Stimulated activated effector memory CD8-positive, alpha-beta T cell treated with anti-CD3 and anti-CD28 coated beads, Interleukin-12 subunit alpha, Interleukin-12 subunit beta, amount 100 ng/mL, for 72 hours (primary cell): ENCODE results near the gene HDAC6.
A peak's percentile ranks its signal among the peaks of the same experiment; 100 is the strongest.

Experiments used
- ATAC-seq: fragments of 150-1000 bp; cut with Tn5 transposase; 2 replicates; pipeline ENCODE4 v1.10.0; 2021
- DNase-seq, 2 donors: peaks; one replicate each; pipeline ENCODE4 v3.0.0; 2021 to 2022; ENCODE audit warnings: low spot score in 2 of 2
- H3K27ac Mint-ChIP-seq: one replicate; pipeline ENCODE4 v1.8.0; 2022; ENCODE audit warnings: mild to moderate bottlenecking, mixed read lengths
- H3K36me3 Mint-ChIP-seq: one replicate; pipeline ENCODE4 v1.8.0; 2022; ENCODE audit warnings: mild to moderate bottlenecking, mixed read lengths
- H3K4me1 Mint-ChIP-seq: one replicate; pipeline ENCODE4 v1.8.0; 2022; ENCODE audit warnings: mixed read lengths
- H3K4me3 Mint-ChIP-seq: one replicate; pipeline ENCODE4 v1.8.0; 2022; ENCODE audit warnings: mild to moderate bottlenecking, mixed read lengths
- H3K9me3 Mint-ChIP-seq: one replicate; pipeline ENCODE4 v1.8.0; 2022; ENCODE audit warnings: mixed read lengths

The HDAC6 gene

DNA sequence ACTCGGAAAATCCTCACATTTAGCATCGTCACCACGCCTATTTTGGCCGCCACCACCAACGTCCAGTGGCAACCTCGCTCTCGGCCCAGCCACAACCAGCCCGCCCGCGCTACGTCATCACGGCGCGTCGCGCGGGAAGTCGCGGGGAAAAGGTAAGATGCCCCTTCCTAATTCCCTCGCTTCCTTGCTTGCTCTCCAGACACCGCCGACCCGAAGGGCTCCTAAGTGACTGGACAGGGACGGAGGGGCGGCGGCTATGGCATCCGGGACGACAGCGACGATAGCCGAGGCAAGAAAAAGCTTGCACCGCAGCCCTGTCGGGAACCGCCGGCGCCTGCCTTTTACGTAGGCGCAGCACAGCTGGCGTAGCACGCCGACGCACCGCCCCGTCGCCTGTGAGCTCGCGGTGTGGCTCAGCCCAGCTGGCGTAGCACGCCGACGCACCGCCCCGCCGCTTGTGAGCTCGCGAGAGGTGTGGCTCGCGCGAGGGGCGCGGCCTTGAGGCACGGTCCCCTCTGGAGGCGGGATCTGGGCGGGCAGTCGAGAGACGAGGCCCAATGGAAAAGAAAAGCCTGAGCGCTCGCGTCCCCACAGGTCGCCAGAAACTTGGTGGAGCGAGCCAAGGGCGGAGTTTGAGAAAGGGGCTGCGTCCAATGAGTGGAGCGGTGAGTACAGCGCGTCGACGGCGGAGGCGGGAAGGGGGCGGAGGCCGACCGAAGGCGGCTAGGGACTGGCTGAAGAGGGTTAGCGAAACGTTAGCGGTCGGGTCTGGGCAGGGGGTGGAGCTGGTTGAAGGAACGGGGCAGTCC is at the start of gene HDAC6:
Gene HDAC6, plus strand, starts transcription at position 788 of the 809 bp plus-strand sequence. CDS start 626 bp downstream, outside the sequence.
- H3K4me1 Mint-ChIP-seq, result peaks cover 29% of the 10 kb centered on the region
- DNase-seq (peak; percentile 78 to 92), ATAC-seq (peak; percentile 92)
- H3K9me3 Mint-ChIP-seq, result no peaks in the 10 kb centered on the region
- peak within 1 kb of the TSS; percentile 99 for H3K27ac Mint-ChIP-seq
- H3K4me3 Mint-ChIP-seq, result peak within 1 kb of the TSS; percentile 97
- H3K36me3 Mint-ChIP-seq, result peaks cover 43% of the 10 kb centered on the region

DNA sequence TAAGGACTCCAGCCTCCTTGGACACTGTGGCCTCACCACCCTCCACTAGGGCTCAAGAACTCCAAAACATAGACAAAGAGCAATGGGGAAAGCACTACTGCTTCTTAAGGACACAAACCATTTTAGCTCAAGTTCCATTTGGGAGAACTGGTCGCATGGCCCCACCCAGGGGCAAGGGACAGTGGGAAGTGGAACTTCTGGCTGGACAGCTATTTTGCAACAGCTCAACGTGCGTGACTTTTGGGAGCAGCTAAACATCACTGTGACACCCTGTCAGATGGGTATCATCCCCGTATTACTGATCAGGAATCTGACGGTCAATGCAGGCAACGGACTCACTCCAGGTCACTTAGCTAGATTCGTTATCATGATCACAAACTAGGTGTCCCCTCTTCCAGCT is 49.4 kb upstream of the HDAC6 start:
- H3K4me1 Mint-ChIP-seq, result peaks cover 7% of the 10 kb centered on the region
- H3K9me3 Mint-ChIP-seq, result no peaks in the 10 kb centered on the region
- H3K27ac Mint-ChIP-seq, result no peak overlapping the region
- no peak for DNase-seq
- ATAC-seq, result no peak
- H3K36me3 Mint-ChIP-seq, result no peaks in the 10 kb centered on the region
- H3K4me3 Mint-ChIP-seq, result no peak overlapping the region

DNA sequence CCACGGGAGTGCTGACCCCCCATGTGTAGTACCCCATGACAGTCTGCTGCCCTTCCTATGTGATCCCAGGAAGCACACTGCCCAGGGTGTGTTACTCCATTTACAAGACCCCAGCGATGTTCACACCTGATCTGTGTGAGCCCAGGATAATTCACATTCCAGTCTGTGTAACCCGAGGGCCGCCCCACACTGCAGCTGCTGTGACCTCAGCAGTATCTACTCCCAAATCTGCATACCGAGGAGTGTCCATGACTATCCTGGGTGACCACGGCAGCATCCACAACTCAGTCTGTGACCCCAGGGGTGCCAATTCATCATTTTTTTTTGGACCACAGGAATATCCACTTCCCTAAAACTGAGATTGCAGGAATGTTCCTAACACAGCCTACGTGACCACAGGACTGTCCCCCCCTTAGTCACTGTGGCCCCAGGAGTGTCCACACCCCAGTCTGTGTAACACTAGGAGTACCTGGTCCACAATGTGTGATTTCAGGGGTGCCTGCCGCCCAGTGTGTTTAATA is 48.1 kb upstream of the HDAC6 start:
- Mint-ChIP-seq H3K4me3 (no peak overlapping the region), H3K27ac (no peak overlapping the region), H3K4me1 (peaks cover 7% of the 10 kb centered on the region), H3K36me3 (no peaks in the 10 kb centered on the region), H3K9me3 (no peaks in the 10 kb centered on the region)
- DNase-seq (no peak), ATAC-seq (no peak)

DNA sequence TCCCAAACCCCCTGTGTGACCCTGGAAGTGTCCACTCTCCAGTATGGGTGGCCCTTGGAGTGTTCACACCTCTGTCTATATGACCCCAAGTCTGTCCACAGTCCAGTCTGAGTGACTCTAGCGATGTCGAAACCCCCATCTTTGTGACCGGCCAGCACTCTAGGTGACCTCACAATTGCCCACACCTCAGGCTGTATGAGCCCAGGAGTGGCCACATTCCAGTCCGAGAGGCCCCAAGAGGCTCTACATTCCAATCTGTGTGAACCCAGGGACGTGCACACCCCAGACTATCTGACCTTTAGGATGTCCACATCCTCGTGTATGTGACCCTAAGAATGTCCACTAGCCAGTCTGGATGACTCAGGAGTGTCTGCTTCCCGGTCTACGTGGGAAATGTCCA is 47.6 kb upstream of the HDAC6 start:
- Mint-ChIP-seq H3K36me3 (no peaks in the 10 kb centered on the region), H3K27ac (no peak overlapping the region), H3K4me3 (no peak overlapping the region), H3K4me1 (peaks cover 7% of the 10 kb centered on the region), H3K9me3 (no peaks in the 10 kb centered on the region)
- no peak for ATAC-seq
- DNase-seq, result no peak

DNA sequence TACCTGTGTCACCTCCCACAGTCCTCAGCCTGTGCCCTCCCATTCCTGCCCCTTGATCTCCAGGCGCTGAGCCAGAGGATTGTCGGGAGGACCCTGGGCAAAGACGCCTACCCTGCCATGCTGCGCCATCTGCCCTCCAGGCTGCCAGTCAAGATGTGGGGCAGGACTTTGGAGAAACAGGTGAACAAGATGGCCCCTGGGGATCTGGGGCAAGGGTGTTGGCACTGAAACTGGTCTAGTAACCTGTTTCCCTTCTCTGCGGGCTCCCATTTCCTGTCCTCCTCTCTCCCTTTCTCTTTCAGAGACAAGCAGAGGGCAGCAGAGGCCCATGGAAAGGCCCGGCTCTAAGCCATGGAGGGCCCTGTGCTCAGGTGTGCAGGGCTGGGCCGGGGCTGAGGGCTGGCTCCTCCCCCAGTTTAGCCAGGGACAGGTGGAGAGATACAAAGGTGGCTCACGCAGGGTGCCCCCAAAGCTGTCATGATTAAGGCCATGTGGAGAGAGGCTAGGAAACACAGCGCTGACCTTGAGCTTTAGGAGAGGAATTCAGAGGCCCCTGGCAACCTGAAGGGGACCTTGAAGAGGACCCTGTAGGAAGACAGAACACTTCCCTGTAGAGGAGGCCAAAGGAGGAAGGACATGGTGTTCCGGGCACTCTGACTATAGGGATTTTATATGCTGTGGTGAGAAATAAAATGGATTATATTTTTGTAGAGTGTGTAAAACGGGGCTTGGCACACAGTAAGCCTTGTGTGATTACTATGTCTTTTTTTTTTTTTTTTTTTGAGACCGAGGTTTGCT is 40.0 kb upstream of the HDAC6 start, which contains the start of gene GLOD5:
Gene GLOD5, plus strand, starts transcription at position 74 of the 798 bp plus-strand sequence. Its CDS starts 44 bp downstream, at position 118.
- Mint-ChIP-seq H3K27ac (no peak within 1 kb of the TSS), H3K4me3 (no peak within 1 kb of the TSS), H3K9me3 (no peaks in the 10 kb centered on the region), H3K36me3 (no peaks in the 10 kb centered on the region), H3K4me1 (peaks cover 7% of the 10 kb centered on the region)
- ATAC-seq, result no peak
- no peak for DNase-seq

DNA sequence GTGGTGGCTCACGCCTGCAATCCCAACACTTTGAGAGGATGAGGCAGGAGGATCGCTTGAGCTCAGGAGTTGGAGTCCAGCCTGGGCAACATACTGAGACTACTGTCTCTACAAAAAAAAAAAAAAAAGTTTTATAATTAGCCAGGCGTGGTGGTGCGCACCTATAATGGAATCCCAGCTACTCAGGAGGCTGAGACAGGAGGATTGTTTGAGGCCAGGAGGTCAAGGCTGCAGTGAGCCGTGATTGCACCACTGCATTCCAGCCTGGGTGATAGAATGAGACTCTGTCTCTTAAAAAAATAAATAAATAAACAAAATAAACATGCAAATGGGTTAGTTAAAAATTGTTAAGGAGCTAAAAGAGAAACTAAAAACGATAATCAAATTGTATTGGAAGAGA is 32.6 kb upstream of the HDAC6 start:
- Mint-ChIP-seq H3K36me3 (no peaks in the 10 kb centered on the region), H3K4me1 (no peaks in the 10 kb centered on the region), H3K27ac (no peak overlapping the region), H3K4me3 (no peak overlapping the region), H3K9me3 (no peaks in the 10 kb centered on the region)
- DNase-seq, result no peak
- no peak for ATAC-seq

DNA sequence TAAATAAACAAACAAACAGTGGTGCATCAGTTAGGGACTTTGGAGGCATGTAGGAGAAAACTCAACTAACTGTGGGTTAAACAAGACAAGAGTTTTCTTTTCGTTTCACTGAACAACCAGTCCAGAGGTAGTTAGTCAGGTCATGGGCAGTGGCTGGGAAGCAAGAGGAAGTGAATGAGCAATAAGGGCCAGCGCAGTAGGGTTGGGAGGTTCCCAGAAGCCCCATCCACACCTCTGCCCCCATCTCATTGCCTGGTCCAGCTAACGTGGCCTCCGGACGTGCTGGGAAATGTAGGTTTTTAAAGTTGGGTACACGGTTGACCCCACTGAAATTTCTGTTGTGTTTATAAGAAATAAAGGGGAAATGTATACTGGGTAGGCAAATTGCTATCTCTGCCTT is 31.6 kb upstream of the HDAC6 start:
- Mint-ChIP-seq H3K4me1 (no peaks in the 10 kb centered on the region), H3K36me3 (no peaks in the 10 kb centered on the region), H3K9me3 (no peaks in the 10 kb centered on the region), H3K4me3 (no peak overlapping the region), H3K27ac (no peak overlapping the region)
- ATAC-seq (no peak), DNase-seq (no peak)

DNA sequence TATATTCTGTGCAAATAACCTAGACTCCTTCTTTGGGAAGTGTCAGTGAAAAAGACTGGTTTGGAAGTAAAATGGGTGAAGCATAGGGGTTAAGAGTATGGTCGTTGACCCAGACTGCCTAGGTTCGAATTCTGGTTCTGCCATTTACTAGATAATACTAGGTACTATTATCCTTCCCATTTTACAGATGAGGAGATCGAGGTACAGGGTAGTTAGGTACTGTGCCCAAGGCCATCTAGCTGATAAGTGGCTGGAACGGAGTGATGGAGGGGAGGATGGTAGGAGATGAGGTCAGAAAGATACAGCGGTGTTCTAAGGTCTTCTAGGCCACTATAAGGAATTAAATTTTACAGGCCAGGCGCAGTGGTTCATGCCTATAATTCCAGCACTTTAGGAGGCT is 29.3 kb upstream of the HDAC6 start:
- ATAC-seq (no peak), DNase-seq (no peak)
- H3K9me3 Mint-ChIP-seq, result no peaks in the 10 kb centered on the region
- H3K36me3 Mint-ChIP-seq, result no peaks in the 10 kb centered on the region
- no peak overlapping the region for H3K27ac Mint-ChIP-seq
- no peak overlapping the region for H3K4me3 Mint-ChIP-seq
- H3K4me1 Mint-ChIP-seq, result no peaks in the 10 kb centered on the region

DNA sequence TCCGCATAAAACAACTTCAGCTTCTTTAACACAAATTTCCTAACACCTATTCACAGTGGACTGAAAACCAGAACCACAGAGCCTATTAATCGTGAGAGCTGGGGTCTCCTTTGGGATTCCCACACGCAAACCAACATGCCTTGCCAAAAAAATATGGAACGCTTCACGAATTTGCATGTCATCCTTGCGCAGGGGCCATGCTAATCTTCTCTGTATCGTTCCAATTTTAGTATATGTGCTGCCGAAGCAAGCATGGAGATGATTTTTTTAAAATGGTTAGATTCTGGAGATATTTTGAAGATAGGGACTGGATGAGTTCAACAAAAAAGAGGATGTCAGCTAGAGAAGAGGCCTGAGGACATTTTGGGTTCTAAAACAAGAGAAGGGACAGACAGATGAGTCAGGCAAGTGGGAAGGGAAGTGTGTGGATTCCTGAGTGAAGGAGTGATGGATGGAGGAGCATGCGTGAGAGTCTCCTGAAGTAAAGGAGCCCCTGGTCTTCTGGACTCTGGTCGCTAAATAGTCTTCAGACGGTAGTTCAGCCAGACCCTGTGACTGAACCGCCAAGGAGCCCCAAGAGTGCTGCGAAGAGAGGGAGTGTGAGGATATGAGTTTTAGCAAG is 24.9 kb upstream of the HDAC6 start:
- ATAC-seq, result no peak

DNA sequence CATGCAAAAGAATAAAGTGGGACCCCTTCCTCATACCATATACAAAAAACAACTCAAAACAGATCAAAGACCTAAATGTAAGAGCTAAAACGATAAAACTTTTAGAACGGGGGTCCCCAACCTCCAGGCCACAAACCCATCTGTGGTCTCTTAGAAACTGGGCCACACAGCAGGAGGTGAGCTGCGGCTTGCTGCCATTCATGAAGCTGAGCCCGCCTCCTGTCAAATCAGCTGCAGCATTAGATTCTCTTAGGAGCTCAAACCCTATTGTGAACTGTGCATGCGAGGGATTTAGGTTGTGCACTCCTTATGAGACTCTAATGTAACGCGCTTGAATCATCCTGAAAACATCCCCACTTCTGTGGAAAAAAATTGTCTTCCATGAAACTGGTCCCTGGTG is 22.5 kb upstream of the HDAC6 start:
- Mint-ChIP-seq H3K4me1 (no peaks in the 10 kb centered on the region), H3K27ac (no peak overlapping the region), H3K4me3 (no peak overlapping the region), H3K9me3 (no peaks in the 10 kb centered on the region), H3K36me3 (no peaks in the 10 kb centered on the region)
- DNase-seq (no peak), ATAC-seq (no peak)

More for the DNA sequence above, 24.9 kb upstream of the HDAC6 start:
- no peak overlapping the region for H3K27ac Mint-ChIP-seq
- no peaks in the 10 kb centered on the region for H3K9me3 Mint-ChIP-seq
- no peaks in the 10 kb centered on the region for H3K4me1 Mint-ChIP-seq
- no peak for DNase-seq
- no peaks in the 10 kb centered on the region for H3K36me3 Mint-ChIP-seq
- H3K4me3 Mint-ChIP-seq, result no peak overlapping the region

DNA sequence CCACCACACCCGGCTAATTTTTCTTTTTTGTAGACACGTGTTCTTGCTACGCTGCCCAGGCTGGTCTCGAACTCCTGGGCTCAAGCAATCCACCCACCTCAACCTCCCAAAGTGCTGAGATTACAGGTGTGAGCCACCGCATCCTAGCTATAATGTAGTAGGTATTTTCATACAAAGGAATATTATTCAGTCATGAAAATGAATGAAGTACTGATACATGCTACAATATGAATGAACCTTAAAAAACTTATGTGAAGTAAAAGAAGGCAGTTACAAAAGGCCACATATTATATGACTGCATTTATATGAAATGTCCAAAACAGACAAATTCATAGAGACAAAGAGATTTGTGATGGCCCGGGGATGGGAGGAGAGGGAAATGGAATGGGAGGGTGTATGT is 20.2 kb upstream of the HDAC6 start:
- H3K4me3 Mint-ChIP-seq, result no peak overlapping the region
- DNase-seq, result no peak
- H3K36me3 Mint-ChIP-seq, result no peaks in the 10 kb centered on the region
- H3K4me1 Mint-ChIP-seq, result no peaks in the 10 kb centered on the region
- H3K9me3 Mint-ChIP-seq, result no peaks in the 10 kb centered on the region
- ATAC-seq, result no peak
- H3K27ac Mint-ChIP-seq, result no peak overlapping the region

DNA sequence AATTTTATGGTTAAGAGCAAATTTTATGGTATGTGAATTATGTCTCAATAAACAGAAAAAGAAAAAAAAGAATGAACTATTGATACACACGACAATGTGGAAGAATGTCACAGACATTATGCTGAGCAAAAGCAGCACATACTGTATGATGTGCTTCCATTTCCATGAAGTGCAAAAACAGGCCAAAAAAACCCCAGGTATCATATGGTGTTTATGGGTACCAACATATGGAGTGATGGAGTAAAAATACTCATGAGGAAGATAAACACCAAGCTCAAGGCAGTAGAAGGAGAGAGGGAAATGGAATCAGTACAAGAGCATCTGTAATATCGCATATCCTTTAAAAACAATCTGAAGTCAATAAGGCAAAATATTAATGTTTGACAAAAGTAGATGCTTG is 19.7 kb upstream of the HDAC6 start:
- no peaks in the 10 kb centered on the region for H3K4me1 Mint-ChIP-seq
- H3K36me3 Mint-ChIP-seq, result no peaks in the 10 kb centered on the region
- no peak for ATAC-seq
- H3K27ac Mint-ChIP-seq, result no peak overlapping the region
- H3K4me3 Mint-ChIP-seq, result no peak overlapping the region
- H3K9me3 Mint-ChIP-seq, result no peaks in the 10 kb centered on the region
- no peak for DNase-seq

DNA sequence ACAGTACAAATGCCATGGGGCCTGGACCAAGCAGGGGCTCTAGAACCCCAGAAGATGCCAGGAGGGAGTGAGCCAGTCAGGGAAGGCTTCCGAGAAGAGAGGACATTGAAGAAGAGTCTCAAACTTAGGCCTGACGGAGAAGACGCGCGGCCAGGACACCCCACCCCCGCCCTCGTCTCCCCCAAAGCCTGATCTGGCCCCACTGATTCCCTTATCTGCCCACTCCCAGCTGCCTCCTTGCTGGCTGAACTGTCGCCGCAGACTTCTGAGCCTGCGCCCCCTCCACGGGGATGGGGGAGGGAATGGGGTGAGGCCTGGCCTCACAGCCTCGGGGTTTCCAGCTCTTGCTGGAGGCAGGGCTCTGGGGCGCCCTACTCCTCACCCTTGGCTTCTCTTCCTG is 19.1 kb upstream of the HDAC6 start:
- Mint-ChIP-seq H3K4me1 (no peaks in the 10 kb centered on the region), H3K9me3 (no peaks in the 10 kb centered on the region), H3K27ac (no peak overlapping the region), H3K36me3 (no peaks in the 10 kb centered on the region), H3K4me3 (no peak overlapping the region)
- DNase-seq, result no peak
- no peak for ATAC-seq

DNA sequence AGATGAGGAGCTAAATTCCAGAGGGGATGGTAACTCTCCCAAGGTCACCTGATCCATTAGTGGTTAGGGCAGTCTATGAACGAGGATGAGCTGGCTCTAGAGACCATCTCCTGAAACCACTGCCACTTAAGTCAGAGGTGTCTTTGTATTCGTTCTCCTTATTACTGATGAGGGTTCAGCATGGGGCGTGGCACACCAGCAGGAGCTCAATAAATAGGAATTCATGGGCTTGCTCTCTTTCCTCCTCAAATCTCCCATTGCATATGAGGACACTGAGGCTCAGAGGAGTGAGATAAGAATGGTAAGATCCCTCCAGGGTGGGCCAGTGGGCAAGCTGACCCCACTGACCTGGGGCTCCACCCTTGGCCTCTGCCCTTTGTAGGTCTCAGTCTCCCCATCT is 17.1 kb upstream of the HDAC6 start:
- peaks cover 9% of the 10 kb centered on the region for H3K4me1 Mint-ChIP-seq
- H3K27ac Mint-ChIP-seq, result no peak overlapping the region
- H3K9me3 Mint-ChIP-seq, result no peaks in the 10 kb centered on the region
- H3K4me3 Mint-ChIP-seq, result no peak overlapping the region
- DNase-seq (no peak), ATAC-seq (no peak)
- no peaks in the 10 kb centered on the region for H3K36me3 Mint-ChIP-seq

DNA sequence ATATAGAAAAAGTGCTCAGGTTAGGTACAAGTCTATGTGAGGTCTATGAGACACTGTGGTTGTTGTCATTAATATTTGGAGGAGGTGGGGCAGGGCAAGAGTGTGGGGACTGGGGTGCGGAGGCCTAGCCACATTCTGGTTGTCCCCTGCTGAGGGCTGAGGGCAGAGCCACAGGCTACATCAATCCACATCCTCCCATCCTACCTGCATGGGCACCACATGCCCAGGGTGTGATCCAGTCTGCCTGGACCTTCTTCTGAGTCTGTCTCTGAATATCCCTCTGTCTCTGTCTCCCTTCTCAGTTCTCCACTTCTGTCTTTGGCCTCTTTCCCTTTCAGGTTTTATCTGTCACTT is 16.7 kb upstream of the HDAC6 start:
- peaks cover 9% of the 10 kb centered on the region for H3K4me1 Mint-ChIP-seq
- no peak overlapping the region for H3K27ac Mint-ChIP-seq
- H3K9me3 Mint-ChIP-seq, result no peaks in the 10 kb centered on the region
- H3K36me3 Mint-ChIP-seq, result no peaks in the 10 kb centered on the region
- ATAC-seq (no peak), DNase-seq (no peak)
- no peak overlapping the region for H3K4me3 Mint-ChIP-seq
